HEK293 (cell line): Measurements from ENCODE around the gene RIN2.

Experiments used
- ATF2 ChIP-seq: fragments of 450-650 bp; formaldehyde crosslinking; IDR thresholded peaks from 2 replicates; pipeline ENCODE4 v1.5.1; 2016; ENCODE audit warnings: missing biosample characterization, missing genetic modification characterization, low read depth
- CTCF ChIP-seq: fragments of 450-650 bp; formaldehyde crosslinking; IDR thresholded peaks from 2 replicates; pipeline ENCODE4 v1.5.1; 2016; ENCODE audit warnings: missing biosample characterization, missing genetic modification characterization
- SETDB1 ChIP-seq: IDR thresholded peaks from one replicate; pipeline ENCODE4 v1.6.1; 2017; ENCODE audit warnings: mild to moderate bottlenecking, low read length, moderate library complexity, mixed read lengths; ENCODE audit not compliant: insufficient read length

DNA sequence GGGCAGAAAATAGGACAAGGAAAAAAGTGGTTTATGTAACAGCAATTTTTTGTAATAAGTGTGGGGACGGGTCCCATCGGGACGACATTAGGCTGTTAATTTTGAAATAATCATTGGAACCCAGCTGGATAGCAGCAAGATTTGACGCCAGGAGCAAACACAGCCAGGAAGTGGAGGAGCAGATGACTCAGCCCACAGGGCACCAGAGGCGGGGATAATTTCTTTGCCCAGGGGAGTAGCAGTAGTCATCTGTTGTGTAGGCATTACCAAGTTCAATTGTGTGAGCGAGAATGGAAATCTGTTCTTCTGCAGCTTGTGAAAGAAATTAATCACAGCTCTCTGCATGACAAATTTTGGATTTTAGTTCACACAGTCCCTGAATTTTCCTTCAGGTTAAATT lies 22.6 kb upstream of the RIN2 start:
- TF ChIP-seq SETDB1 = no peak
- TF ChIP-seq CTCF = no peak
- no peak for TF ChIP-seq ATF2
